Measurements from ENCODE around the gene GDPD5.
A peak's percentile ranks its signal among the peaks of the same experiment; 100 is the strongest.
"Not testable (repeated sequence)": the region's sequence is repeated elsewhere in the genome, so short reads cannot be mapped to it uniquely, and the experiment has no call there.

Gene GDPD5

DNA sequence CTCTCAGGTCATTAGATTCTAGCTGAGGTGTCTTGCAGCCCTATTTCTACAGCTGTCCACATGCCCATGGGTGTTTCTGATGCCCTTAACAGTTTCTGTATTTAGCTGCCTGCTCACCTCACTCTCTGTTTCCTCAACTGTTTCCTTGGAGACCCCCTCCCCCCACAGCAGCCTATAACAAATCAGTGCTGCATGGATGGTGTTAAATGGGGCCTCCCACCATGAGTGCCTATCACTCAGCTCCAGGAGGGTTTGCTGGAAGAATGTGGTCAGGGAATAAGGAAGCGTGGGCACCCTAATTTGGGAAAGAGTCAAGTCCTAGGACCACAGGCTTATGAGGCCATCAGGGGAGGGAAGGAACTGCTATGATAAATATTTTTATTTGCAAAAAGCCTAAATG is 101.3 kb downstream of the GDPD5 start:
- H3K27ac ChIP-seq = no peak overlapping the region

DNA sequence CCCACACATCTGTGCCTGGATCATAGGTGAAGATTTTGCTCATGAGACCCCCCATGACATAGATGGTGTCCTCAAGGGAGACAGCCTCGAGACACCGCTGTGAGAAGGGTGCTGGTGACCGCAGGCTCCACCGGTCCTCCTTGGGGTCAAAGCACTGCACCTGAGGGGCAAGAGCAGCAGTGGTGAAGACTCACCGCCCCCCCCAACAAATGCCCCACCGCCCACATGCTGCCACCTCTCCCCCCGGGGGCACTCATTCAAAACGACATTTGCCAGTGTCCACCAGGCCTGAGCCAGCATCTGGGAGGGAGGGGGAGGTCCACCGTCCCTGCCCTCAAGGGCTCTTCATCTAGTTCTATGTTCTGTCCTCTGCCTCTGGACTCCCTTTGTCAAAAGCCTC is 102.0 kb downstream of the GDPD5 start:
- Histone ChIP-seq H3K4me3 (no peak overlapping the region), H3K27ac (no peak overlapping the region)

More for the DNA sequence above, 101.3 kb downstream of the GDPD5 start:
- H3K4me3 ChIP-seq = no peak overlapping the region

GRCh38 chr11:75422248-75423231 is 103.2 kb downstream of the GDPD5 start:
- Histone ChIP-seq H3K27ac (no peak overlapping the region), H3K4me3 (no peak overlapping the region)

- Histone ChIP-seq H3K4me3 (no peak overlapping the region), H3K27ac (no peak overlapping the region)
Observed at GRCh38 chr11:75421902-75422247, 103.9 kb downstream of the GDPD5 start.

DNA sequence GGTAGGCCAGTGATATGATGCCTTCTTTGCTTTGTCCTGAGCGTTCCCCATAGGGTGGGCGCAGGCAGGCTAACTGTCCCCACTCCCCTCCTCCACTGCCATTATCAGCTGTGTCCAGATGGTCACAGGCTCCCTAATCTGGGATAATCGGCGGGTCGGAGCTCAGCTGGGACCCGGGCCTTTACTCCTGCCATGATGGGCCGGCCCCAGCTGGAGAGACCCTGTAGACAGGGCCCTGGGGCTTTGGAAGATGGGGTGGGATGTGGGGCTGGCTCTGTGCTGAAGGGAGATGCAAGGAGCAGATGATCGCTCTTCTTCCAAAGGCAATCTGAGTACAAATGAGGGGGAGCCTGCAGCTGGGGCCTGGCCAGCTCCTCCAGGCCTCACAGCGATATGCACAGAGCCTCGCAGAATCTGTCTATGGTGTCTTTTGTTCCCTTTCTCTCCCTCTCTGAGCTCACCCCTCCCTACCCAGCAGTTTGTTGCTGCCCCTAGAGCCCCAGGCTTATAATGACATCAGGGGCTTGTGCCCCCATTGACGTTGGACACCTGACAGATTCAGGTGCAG is 104.6 kb downstream of the GDPD5 start:
- Histone ChIP-seq H3K4me3 (no peak overlapping the region), H3K27ac (no peak overlapping the region)

- Histone ChIP-seq H3K4me3 (no peak overlapping the region), H3K27ac (no peak overlapping the region)
Observed at GRCh38 chr11:75420224-75421034, 105.3 kb downstream of the GDPD5 start.

DNA sequence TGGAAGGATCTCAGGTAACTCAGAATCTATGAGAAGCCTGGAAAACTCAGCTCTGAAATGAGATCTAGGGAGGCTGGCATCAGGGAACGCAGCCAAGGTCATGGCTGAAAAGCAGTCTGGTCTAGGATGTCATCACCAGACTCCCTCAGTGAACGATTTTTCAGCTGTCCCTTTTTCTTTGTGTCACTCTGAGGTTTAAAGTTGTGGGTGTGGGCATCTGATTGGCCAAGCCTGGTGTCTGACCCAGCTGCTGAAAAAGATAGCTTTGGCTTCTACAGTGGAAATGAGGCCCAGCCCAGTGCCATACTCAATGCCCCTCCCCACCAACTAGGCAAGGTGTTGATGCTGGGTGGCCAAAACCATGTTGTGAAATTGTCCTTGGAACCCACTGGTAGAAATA is 111.9 kb downstream of the GDPD5 start:
- H3K4me3 ChIP-seq = no peak overlapping the region
- no peak overlapping the region for H3K27ac ChIP-seq

DNA sequence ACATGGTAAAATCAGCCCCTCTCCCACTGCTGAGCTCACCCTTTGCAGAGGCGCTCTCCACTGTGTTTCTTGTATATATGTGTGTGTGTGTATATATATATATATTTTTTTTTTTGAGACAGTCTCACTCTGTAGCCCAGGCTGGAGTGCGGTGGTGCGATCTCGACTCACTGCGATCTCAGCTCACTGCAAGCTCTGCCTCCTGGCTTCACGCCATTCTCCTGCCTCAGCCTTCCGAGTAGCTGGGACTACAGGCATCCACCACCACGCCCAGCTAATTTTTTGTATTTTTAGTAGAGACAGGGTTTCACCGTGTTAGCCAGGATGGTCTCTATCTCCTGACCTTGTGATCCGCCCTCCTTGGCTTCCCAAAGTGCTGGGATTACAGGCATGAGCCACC is 112.6 kb downstream of the GDPD5 start:
- H3K4me3 ChIP-seq, H3K27ac ChIP-seq: not testable (repeated sequence)

GRCh38 chr11:75409971-75410370 is 115.8 kb downstream of the GDPD5 start:
- not testable (repeated sequence) for H3K4me3 ChIP-seq, H3K27ac ChIP-seq

DNA sequence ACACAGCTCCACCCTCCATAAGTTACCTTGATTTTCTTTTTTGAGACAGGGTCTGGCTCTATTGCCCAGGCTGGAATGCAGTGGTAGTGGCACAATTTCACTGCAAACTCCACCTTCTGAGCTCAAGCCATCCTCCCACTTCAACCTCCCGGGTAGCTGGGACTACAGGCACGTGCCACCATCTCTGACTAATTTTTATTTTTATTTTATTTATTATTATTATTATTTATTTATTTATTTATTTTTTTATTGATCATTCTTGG is 116.9 kb downstream of the GDPD5 start:
- Histone ChIP-seq H3K27ac (no peak overlapping the region), H3K4me3 (no peak overlapping the region)

DNA sequence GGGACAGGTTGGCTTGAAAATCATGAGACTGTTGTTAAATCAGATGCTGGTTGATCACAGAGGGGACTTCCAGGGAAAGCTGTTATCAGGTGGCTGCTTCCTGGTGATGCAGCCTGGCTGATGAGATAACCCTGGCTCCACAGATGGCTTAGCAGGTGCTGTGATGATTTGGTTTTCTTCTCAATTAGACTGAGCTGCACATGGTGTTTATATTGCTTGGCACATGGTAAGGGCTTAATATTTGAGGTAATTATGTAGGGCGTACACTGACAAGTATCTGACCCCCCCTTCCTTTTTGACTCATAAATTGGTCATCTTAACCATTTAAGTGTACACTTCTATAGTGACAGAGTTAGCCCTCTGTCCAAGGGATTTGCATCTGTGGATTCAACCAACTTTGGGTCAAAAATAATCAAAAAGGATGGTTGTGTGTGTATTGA is 119.4 kb downstream of the GDPD5 start:
- no peak overlapping the region for H3K27ac ChIP-seq

DNA sequence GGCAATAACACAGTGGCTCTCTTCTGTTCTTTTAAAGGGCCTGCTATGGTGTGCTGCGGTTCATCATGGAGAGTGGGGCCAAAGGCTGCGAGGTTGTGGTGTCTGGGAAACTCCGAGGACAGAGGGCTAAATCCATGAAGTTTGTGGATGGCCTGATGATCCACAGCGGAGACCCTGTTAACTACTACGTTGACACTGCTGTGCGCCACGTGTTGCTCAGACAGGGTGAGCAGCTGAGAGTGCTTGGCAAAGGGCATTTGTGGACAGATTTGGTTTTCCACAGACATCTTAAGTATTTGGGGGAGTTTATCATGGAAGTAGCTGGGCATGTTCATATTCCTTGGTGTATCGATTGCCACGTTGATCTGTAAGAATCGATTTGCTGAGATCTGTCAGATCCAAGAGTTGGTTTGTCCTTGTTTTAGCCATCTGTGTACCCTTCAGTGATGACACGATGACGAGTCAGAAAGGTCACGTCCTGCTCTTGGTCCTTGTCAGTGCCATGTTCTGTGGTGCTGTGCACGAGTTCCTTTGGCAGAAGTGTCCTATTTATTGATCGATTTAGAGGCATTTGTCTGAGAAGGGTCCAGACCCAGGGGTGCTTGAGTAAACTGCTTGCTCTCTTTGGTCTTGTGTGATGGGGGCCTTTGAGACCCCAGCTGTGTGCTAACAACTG is 121.6 kb downstream of the GDPD5 start:
- no peak overlapping the region for H3K4me3 ChIP-seq
- no peak overlapping the region for H3K27ac ChIP-seq

More for the DNA sequence above, 119.4 kb downstream of the GDPD5 start:
- H3K4me3 ChIP-seq = no peak overlapping the region

- H3K4me3 ChIP-seq = no peak overlapping the region
- no peak overlapping the region for H3K27ac ChIP-seq
Observed at GRCh38 chr11:75403037-75403436, 122.7 kb downstream of the GDPD5 start.

DNA sequence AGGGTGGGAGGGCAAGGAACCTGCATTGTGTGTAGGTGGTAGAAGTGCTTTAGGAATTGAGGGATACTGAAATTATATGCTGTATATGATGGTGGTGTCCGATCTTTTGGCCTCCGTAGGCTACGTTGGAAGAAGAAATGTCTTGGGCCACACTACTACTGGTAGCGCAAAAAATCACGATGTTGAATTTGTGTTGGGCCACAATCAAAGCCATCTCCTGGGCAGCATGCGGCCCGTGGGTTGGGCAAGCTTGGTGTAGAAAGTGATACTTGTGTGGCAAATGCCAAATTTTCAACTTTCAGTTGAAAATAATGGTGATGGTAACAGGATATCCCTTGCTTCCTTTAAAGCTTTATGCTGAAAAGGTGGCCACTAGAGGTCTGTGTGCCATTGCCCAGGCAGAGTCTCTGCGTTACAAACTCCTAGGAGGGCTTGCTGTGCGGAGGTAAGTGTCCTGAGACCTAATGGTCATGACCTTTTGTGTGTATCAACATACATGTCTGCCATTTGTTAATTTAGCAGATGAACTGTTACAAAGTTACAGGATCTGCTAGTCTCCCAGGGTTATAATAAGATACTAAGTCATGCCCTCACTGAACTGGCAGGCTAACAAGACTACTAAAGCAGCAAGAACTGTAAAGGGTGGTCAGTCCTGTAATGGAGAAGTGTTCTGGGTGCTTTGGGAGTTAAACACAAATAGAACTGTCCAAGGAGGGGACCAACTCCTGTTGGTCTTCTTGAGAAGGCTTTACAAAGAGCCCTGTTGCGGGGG is 123.6 kb downstream of the GDPD5 start:
- no peak overlapping the region for H3K4me3 ChIP-seq
- peak overlapping the region in 2 of 21 experiments; percentile 35 to 39 for H3K27ac ChIP-seq

GRCh38 chr11:75400146-75400865 is 125.4 kb downstream of the GDPD5 start:
- H3K27ac ChIP-seq = peak overlapping the region; percentile 80 to 99 (median 96)
- peak overlapping the region; percentile 59 to 95 (median 82) for H3K4me3 ChIP-seq

DNA sequence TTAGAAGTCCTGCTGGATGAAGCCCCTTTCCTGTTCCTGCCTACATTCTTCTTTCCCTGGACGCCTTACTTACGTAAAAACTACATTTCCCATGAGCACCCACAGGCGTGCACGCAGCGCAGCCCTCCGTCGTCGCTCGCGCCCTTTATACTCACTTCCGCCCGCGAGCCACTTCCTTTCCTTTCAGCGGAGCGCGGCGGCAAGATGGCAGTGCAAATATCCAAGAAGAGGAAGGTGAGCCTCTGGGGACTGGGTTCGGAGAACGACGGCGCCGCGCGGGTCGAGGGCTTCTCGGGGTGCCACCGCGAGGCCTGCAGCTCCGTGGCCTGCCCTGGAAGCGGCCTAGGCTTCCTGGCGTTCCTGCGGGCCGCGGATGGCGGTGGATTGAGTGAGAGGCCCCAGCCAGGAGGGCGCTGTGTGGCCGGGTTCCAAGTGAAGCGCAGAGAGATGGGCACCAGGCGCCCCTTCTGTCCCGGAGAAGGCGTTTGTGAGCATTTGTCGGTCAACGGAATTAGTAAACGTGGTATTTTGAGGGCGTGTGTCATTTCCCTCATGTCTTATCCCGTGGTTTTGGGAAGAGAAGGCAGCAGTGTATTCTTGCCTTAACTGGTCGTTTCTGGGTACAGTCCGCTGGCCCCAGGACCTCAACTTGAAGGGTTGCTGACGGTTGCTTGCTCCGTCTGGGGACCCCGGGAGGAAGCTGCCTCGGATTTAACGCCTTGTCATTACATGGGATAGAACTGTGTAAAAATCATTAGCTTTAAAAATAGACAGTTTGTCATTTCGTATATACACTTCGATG is 126.2 kb downstream of the GDPD5 start, which contains the start of gene RPS3:
TSS of gene RPS3 (plus strand) at position 175 of the 802 bp plus-strand sequence. CDS start at position 205, 30 bp downstream.
- Histone ChIP-seq H3K27ac (peak within 1 kb of the TSS; percentile 80 to 99 (median 96)), H3K4me3 (peak within 1 kb of the TSS; percentile 59 to 95 (median 82))

- no peak overlapping the region for H3K4me3 ChIP-seq
- peak overlapping the region in 3 of 21 experiments; percentile 83 to 96 (median 94) for H3K27ac ChIP-seq
Observed at GRCh38 chr11:75398906-75399305, 126.8 kb downstream of the GDPD5 start.

All from skin epidermis (tissue), 12 donors.